AG04450 (cell line): ENCODE results near the gene HCST. TPM values are rescaled to one million over a fixed set of nuclear protein-coding genes. Genes with fewer than 3 reads are reported as not detected.

Experiments
- CTCF ChIA-PET: fragments of 300-600, 350-600 bp; formaldehyde crosslinking; extraction: SDS; loops from one replicate; lab custom pipeline; 2022; ENCODE audit warnings: antibody characterized with exemption, inconsistent platforms; lab: Charles Lee
- POLR2A ChIA-PET: fragments of 350-600 bp; formaldehyde crosslinking; extraction: SDS; loops from one replicate; lab custom pipeline; 2021; ENCODE audit warnings: antibody characterized with exemption, inconsistent platforms; lab: Yijun Ruan, JAX
- DNase-seq: peaks from one replicate; pipeline ENCODE4 v3.0.0-alpha.2; 2011; ENCODE audit warnings: low read depth, low spot score
- H3K27ac ChIP-seq: one replicate; pipeline ENCODE4 v1.5.1; 2012; ENCODE audit warnings: low read depth, low read length, control low read depth
- H3K27me3 ChIP-seq: one replicate; pipeline ENCODE4 v1.6.0; 2012; ENCODE audit warnings: low read length; ENCODE audit not compliant: control insufficient read depth, insufficient read depth
- H3K4me3 ChIP-seq: 2 replicates; pipeline ENCODE4 v1.5.1; 2011; ENCODE audit warnings: mild to moderate bottlenecking, low read depth, low read length, control low read depth
- H3K9me3 ChIP-seq: 2 replicates; pipeline ENCODE4 v1.5.1; 2012; ENCODE audit warnings: low read length; ENCODE audit not compliant: control insufficient read depth, insufficient read depth
- CTCF ChIP-seq: IDR thresholded peaks from 2 replicates; pipeline ENCODE4 v1.5.1; 2011; ENCODE audit warnings: low read depth, low read length, control low read depth, inconsistent platforms
- polyA plus RNA-seq: library from polyadenylated mRNA; depleted of rRNA; stranded (reverse); fragments of >200 nt; gene quantifications from 2 replicates; pipeline ENCODE4 v1.2.3, GENCODE V29; 2011

Gene HCST
- polyA plus RNA-seq, 1 experiment = 0.31 TPM

- POLR2A ChIA-PET = no interaction called here
- DNase-seq = no peak
- H3K27me3 ChIP-seq = no peaks in the 10 kb centered on the region
- no peaks in the 10 kb centered on the region; the same call in 1 of the 2 replicates for H3K9me3 ChIP-seq
- H3K27ac ChIP-seq = no peak overlapping the region
- CTCF ChIA-PET = no interaction called here
- no peak overlapping the region for H3K4me3 ChIP-seq
- no peak for TF ChIP-seq CTCF
Measured at GRCh38 chr19:35942235-35942634, 39.9 kb downstream of the HCST start.

- CTCF ChIA-PET = no interaction called here
- no peak for DNase-seq
Measured at GRCh38 chr19:35943321-35944301, 41.3 kb downstream of the HCST start.

GRCh38 chr19:35944556-35944955, 42.2 kb downstream of the HCST start:
- TF ChIP-seq CTCF = no peak
- Histone ChIP-seq H3K9me3 (no peaks in the 10 kb centered on the region; the same call in 1 of the 2 replicates), H3K27me3 (peaks cover 6% of the 10 kb centered on the region), H3K4me3 (no peak overlapping the region), H3K27ac (no peak overlapping the region)
- DNase-seq = no peak
- POLR2A ChIA-PET = no interaction called here
- CTCF ChIA-PET = no interaction called here

More at GRCh38 chr19:35943321-35944301, 41.3 kb downstream of the HCST start:
- TF ChIP-seq CTCF = no peak
- Histone ChIP-seq H3K27me3 (no peaks in the 10 kb centered on the region), H3K9me3 (no peaks in the 10 kb centered on the region; the same call in 1 of the 2 replicates), H3K4me3 (no peak overlapping the region), H3K27ac (no peak overlapping the region)
- POLR2A ChIA-PET = no interaction called here

GRCh38 chr19:35945121-35945790, 42.9 kb downstream of the HCST start:
- H3K27ac ChIP-seq = no peak overlapping the region
- no peak for DNase-seq
- H3K4me3 ChIP-seq = no peak overlapping the region
- no peak for TF ChIP-seq CTCF
- no peaks in the 10 kb centered on the region for H3K9me3 ChIP-seq
- ChIA-PET POLR2A (no interaction called here), CTCF (interaction anchor here (0.5 kb wide), 1 partner anchor 86 kb away, joined by 3 read pairs; no protein-coding TSS in a partner anchor)
- peaks cover 6% of the 10 kb centered on the region for H3K27me3 ChIP-seq

GRCh38 chr19:35946203-35946602, 43.9 kb downstream of the HCST start:
- H3K4me3 ChIP-seq = no peak overlapping the region
- H3K27ac ChIP-seq = no peak overlapping the region
- peaks cover 6% of the 10 kb centered on the region for H3K27me3 ChIP-seq
- no peak for TF ChIP-seq CTCF
- POLR2A ChIA-PET = no interaction called here
- H3K9me3 ChIP-seq = no peaks in the 10 kb centered on the region
- DNase-seq = no peak
- CTCF ChIA-PET = interaction anchor here (0.5 to 1.6 kb wide), 2 partner anchors 16 to 20 kb away, joined by 4 to 6 read pairs; no protein-coding TSS in a partner anchor
